HEK293 (cell line): ENCODE results near the gene RB1.

Source experiments
- CTCF ChIA-PET: fragments of 350-600 bp; formaldehyde crosslinking; extraction: SDS; loops from one replicate; lab custom pipeline; 2021; ENCODE audit warnings: antibody characterized with exemption; lab: Yijun Ruan, JAX
- POLR2A ChIA-PET: fragments of 300-600 bp; formaldehyde crosslinking; extraction: SDS; loops from one replicate; lab custom pipeline; 2020; ENCODE audit warnings: antibody characterized with exemption, inconsistent platforms; lab: Yijun Ruan, JAX
- H3K27ac ChIP-seq: fragments of 200-500 bp; sonication (Bioruptor generic); 2 replicates; pipeline ENCODE4 v1.5.1; 2014; ENCODE audit warnings: low read depth, low read length, control low read depth, inconsistent platforms; ENCODE audit errors: extremely low read depth
- H3K36me3 ChIP-seq, 2 experiments: fragments of 200-500 bp in 1 of 2; sonication (Bioruptor generic) in 1 of 2; 1 replicate in 1 of 2; 2 replicates in 1 of 2; pipeline ENCODE4 v1.5.1; 2014 to 2017; ENCODE audit warnings: inconsistent platforms in 2 of 2, low read length in 2 of 2; ENCODE audit not compliant: control insufficient read depth in 2 of 2, insufficient read depth in 1 of 2
- H3K4me1 ChIP-seq: fragments of 200-500 bp; sonication (Bioruptor generic); 2 replicates; pipeline ENCODE4 v1.5.1; 2014; ENCODE audit warnings: mild to moderate bottlenecking, low read length, inconsistent platforms; ENCODE audit not compliant: control insufficient read depth, insufficient read depth
- H3K4me3 ChIP-seq: 2 replicates; pipeline ENCODE4 v1.5.1; 2011; ENCODE audit warnings: low read depth, mild to moderate bottlenecking, control low read depth, low read length, moderate library complexity
- H3K9me3 ChIP-seq: fragments of 200-500 bp; sonication (Bioruptor generic); 2 replicates; pipeline ENCODE4 v1.5.1; 2014; ENCODE audit warnings: low read depth, low read length, inconsistent platforms; ENCODE audit not compliant: control insufficient read depth, insufficient read depth
- FEZF1 ChIP-seq: fragments of 450-650 bp; formaldehyde crosslinking; IDR thresholded peaks from 2 replicates; pipeline ENCODE4 v1.5.1; 2016; ENCODE audit warnings: missing biosample characterization, missing genetic modification characterization
- GLI4 ChIP-seq: fragments of 450-650 bp; formaldehyde crosslinking; IDR thresholded peaks from 2 replicates; pipeline ENCODE4 v1.5.1; 2016; ENCODE audit warnings: missing biosample characterization, missing genetic modification characterization
- HOXD13 ChIP-seq: sonication (generic); formaldehyde crosslinking; IDR thresholded peaks from 2 replicates; pipeline ENCODE4 v1.8.0; 2022; ENCODE audit warnings: missing genetic modification reagents, borderline replicate concordance
- IKZF3 ChIP-seq: fragments of 450-650 bp; IDR thresholded peaks from 2 replicates; pipeline ENCODE4 v1.5.0; 2018; ENCODE audit warnings: missing biosample characterization, mild to moderate bottlenecking, missing genetic modification characterization, moderate library complexity
- KLF10 ChIP-seq: fragments of 450-650 bp; IDR thresholded peaks from 2 replicates; pipeline ENCODE4 v1.5.1; 2018; ENCODE audit warnings: missing biosample characterization, mild to moderate bottlenecking, missing genetic modification characterization
- KLF8 ChIP-seq: fragments of 450-650 bp; formaldehyde crosslinking; IDR thresholded peaks from 2 replicates; pipeline ENCODE4 v1.5.1; 2016; ENCODE audit warnings: missing biosample characterization, missing genetic modification characterization
- MEIS1 ChIP-seq: sonication (generic); formaldehyde crosslinking; IDR thresholded peaks from 2 replicates; pipeline ENCODE4 v1.8.1; 2022; ENCODE audit warnings: missing genetic modification reagents, mild to moderate bottlenecking, borderline replicate concordance
- RBAK ChIP-seq: fragments of 450-650 bp; formaldehyde crosslinking; IDR thresholded peaks from 2 replicates; pipeline ENCODE4 v1.5.1; 2016; ENCODE audit warnings: missing biosample characterization, missing genetic modification characterization
- TRIM28 ChIP-seq: IDR thresholded peaks from 2 replicates; pipeline ENCODE4 v1.6.1; 2011; ENCODE audit warnings: low read length, control low read depth, borderline replicate concordance
- ZFP3 ChIP-seq: fragments of 450-650 bp; formaldehyde crosslinking; IDR thresholded peaks from 2 replicates; pipeline ENCODE4 v1.5.1; 2016; ENCODE audit warnings: low read depth, missing biosample characterization, missing genetic modification characterization
- ZFP37 ChIP-seq: fragments of 450-650 bp; formaldehyde crosslinking; IDR thresholded peaks from 2 replicates; pipeline ENCODE4 v1.5.1; 2016; ENCODE audit warnings: missing biosample characterization, missing genetic modification characterization
- ZNF121 ChIP-seq: fragments of 450-650 bp; formaldehyde crosslinking; IDR thresholded peaks from 2 replicates; pipeline ENCODE4 v1.5.1; 2016; ENCODE audit warnings: missing biosample characterization, missing genetic modification characterization
- ZNF132 ChIP-seq: fragments of 450-650 bp; formaldehyde crosslinking; IDR thresholded peaks from 2 replicates; pipeline ENCODE4 v1.5.1; 2017; ENCODE audit warnings: missing biosample characterization, missing genetic modification characterization, borderline replicate concordance
- ZNF155 ChIP-seq: fragments of 450-650 bp; formaldehyde crosslinking; IDR thresholded peaks from 2 replicates; pipeline ENCODE4 v1.5.1; 2016; ENCODE audit warnings: missing biosample characterization, missing genetic modification characterization
- ZNF18 ChIP-seq: fragments of 450-650 bp; formaldehyde crosslinking; IDR thresholded peaks from 2 replicates; pipeline ENCODE4 v1.5.1; 2016; ENCODE audit warnings: missing biosample characterization, missing genetic modification characterization
- ZNF214 ChIP-seq: fragments of 450-650 bp; formaldehyde crosslinking; IDR thresholded peaks from 2 replicates; pipeline ENCODE4 v1.5.1; 2017; ENCODE audit warnings: missing biosample characterization, mild to moderate bottlenecking, missing genetic modification characterization, borderline replicate concordance
- ZNF426 ChIP-seq: fragments of 450-650 bp; formaldehyde crosslinking; IDR thresholded peaks from 2 replicates; pipeline ENCODE4 v1.5.1; 2017; ENCODE audit warnings: missing biosample characterization, missing genetic modification characterization, mild to moderate bottlenecking, inconsistent platforms, moderate library complexity
- ZNF521 ChIP-seq: fragments of 450-650 bp; formaldehyde crosslinking; IDR thresholded peaks from 2 replicates; pipeline ENCODE4 v1.5.1; 2017; ENCODE audit warnings: missing biosample characterization, mild to moderate bottlenecking, missing genetic modification characterization
- ZNF530 ChIP-seq: fragments of 450-650 bp; formaldehyde crosslinking; IDR thresholded peaks from 2 replicates; pipeline ENCODE4 v1.5.1; 2016; ENCODE audit warnings: low read depth, missing biosample characterization, missing genetic modification characterization
- ZNF548 ChIP-seq: fragments of 450-650 bp; formaldehyde crosslinking; IDR thresholded peaks from 2 replicates; pipeline ENCODE4 v1.5.1; 2016; ENCODE audit warnings: missing biosample characterization, missing genetic modification characterization
- ZXDB ChIP-seq: fragments of 450-650 bp; formaldehyde crosslinking; IDR thresholded peaks from 2 replicates; pipeline ENCODE4 v1.5.1; 2016; ENCODE audit warnings: missing biosample characterization, missing genetic modification characterization
- TF ChIP-seq, protein P1 (sequence below): sonication (generic); formaldehyde crosslinking; IDR thresholded peaks from 2 replicates; pipeline ENCODE4 v1.8.1; 2022; ENCODE audit warnings: mild to moderate bottlenecking, moderate library complexity, missing genetic modification reagents
- TF ChIP-seq, protein P2 (sequence below): fragments of 450-650 bp; formaldehyde crosslinking; IDR thresholded peaks from 2 replicates; pipeline ENCODE4 v1.5.1; 2017; ENCODE audit warnings: missing biosample characterization, missing genetic modification characterization
- TF ChIP-seq, protein P3 (sequence below): fragments of 450-650 bp; formaldehyde crosslinking; IDR thresholded peaks from 2 replicates; pipeline ENCODE4 v1.5.1; 2016; ENCODE audit warnings: missing biosample characterization, missing genetic modification characterization

RB1 gene

DNA sequence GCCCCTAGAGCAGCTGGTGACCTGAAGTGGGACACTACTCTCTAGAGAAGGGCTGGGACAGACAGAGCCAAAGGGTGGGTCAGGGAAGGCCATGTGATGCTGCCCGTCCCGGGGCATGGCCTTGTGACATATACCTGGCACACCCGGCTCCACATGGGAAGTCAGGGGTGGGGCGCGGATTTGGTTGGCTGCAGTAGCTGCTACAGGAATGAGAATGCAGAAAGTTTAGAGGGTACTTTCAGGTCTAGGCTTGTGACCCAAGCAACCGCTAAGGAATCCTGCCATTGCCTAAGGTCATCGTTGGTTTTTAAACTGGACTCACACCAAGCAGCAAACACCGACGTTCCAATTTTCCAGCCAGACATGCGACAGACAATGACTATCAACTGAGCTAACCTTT is 203.5 kb downstream of the RB1 start (continued):
- TF ChIP-seq, protein P1, sequence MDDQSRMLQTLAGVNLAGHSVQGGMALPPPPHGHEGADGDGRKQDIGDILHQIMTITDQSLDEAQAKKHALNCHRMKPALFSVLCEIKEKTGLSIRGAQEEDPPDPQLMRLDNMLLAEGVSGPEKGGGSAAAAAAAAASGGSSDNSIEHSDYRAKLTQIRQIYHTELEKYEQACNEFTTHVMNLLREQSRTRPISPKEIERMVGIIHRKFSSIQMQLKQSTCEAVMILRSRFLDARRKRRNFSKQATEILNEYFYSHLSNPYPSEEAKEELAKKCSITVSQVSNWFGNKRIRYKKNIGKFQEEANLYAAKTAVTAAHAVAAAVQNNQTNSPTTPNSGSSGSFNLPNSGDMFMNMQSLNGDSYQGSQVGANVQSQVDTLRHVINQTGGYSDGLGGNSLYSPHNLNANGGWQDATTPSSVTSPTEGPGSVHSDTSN = no peak
- TF ChIP-seq GLI4 (tag by site-specific recombination) (no peak), ZNF530 (tag by site-specific recombination) (no peak)

DNA sequence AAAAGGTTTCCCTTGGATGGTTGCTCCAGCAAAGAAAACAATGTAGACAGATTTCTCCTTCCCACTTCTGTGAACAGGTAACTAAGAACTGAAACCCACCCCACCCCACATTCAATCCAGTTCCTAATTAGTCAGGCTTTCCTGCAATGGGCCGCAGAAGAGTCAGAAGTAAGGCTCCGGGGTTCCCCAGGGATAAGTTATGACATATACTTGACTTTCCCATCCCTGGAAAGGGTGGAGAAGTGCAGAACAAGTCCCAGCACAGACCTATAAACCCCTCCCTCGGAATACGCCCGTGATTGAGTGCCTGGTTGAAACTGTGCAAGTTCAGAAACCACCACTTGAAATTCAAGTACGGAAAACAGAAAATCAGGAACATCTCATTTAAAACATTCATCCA is 204.5 kb downstream of the RB1 start:
- Histone ChIP-seq H3K9me3 (no peaks in the 10 kb centered on the region), H3K36me3 (no peaks in the 10 kb centered on the region), H3K4me3 (no peak overlapping the region), H3K27ac (no peak overlapping the region), H3K4me1 (no peaks in the 10 kb centered on the region)
- ChIA-PET CTCF (no interaction called here), POLR2A (no interaction called here)
- TF ChIP-seq MEIS1 = no peak

DNA sequence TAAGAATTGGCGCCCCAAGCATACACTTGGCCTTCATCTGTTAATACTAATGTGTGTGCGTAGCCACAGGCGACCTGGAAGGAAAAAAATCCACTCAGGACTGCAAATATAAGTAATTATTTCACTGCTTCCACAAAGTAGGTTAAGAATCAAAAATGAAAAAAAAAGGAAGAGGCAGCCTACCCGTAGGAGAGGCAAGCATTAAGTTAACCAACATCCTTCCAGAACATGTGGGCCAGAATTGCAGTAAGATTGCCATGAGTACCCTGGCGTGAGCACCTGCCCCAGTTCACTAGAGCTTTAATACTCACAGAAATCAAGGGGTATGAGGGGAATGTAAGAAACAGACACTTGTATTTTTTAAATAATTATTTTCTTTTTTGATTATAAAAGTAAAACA is 207.1 kb downstream of the RB1 start:
- ChIA-PET CTCF (interaction anchor here (0.7 to 0.9 kb wide), 2 partner anchors 15 to 360 kb away, joined by 3 read pairs; no protein-coding TSS in a partner anchor), POLR2A (no interaction called here)
- no peak overlapping the region for H3K27ac ChIP-seq
- no peak overlapping the region for H3K4me3 ChIP-seq
- H3K9me3 ChIP-seq = no peaks in the 10 kb centered on the region
- no peak for TF ChIP-seq ZFP3
- no peak for TF ChIP-seq RBAK (tag by site-specific recombination)
- TF ChIP-seq ZNF426 (tag by site-specific recombination) = no peak
- no peak for TF ChIP-seq IKZF3 (tag by site-specific recombination)
- no peak for TF ChIP-seq ZNF521 (tag by site-specific recombination)
- no peak for TF ChIP-seq GLI4 (tag by site-specific recombination)
- TF ChIP-seq, protein P2, sequence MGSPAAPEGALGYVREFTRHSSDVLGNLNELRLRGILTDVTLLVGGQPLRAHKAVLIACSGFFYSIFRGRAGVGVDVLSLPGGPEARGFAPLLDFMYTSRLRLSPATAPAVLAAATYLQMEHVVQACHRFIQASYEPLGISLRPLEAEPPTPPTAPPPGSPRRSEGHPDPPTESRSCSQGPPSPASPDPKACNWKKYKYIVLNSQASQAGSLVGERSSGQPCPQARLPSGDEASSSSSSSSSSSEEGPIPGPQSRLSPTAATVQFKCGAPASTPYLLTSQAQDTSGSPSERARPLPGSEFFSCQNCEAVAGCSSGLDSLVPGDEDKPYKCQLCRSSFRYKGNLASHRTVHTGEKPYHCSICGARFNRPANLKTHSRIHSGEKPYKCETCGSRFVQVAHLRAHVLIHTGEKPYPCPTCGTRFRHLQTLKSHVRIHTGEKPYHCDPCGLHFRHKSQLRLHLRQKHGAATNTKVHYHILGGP = no peak
- no peak for TF ChIP-seq ZNF548
- no peak for TF ChIP-seq HOXD13 (CRISPR knock-in tag)
- no peak for TF ChIP-seq KLF8
- no peak for TF ChIP-seq TRIM28
- TF ChIP-seq, protein P3, sequence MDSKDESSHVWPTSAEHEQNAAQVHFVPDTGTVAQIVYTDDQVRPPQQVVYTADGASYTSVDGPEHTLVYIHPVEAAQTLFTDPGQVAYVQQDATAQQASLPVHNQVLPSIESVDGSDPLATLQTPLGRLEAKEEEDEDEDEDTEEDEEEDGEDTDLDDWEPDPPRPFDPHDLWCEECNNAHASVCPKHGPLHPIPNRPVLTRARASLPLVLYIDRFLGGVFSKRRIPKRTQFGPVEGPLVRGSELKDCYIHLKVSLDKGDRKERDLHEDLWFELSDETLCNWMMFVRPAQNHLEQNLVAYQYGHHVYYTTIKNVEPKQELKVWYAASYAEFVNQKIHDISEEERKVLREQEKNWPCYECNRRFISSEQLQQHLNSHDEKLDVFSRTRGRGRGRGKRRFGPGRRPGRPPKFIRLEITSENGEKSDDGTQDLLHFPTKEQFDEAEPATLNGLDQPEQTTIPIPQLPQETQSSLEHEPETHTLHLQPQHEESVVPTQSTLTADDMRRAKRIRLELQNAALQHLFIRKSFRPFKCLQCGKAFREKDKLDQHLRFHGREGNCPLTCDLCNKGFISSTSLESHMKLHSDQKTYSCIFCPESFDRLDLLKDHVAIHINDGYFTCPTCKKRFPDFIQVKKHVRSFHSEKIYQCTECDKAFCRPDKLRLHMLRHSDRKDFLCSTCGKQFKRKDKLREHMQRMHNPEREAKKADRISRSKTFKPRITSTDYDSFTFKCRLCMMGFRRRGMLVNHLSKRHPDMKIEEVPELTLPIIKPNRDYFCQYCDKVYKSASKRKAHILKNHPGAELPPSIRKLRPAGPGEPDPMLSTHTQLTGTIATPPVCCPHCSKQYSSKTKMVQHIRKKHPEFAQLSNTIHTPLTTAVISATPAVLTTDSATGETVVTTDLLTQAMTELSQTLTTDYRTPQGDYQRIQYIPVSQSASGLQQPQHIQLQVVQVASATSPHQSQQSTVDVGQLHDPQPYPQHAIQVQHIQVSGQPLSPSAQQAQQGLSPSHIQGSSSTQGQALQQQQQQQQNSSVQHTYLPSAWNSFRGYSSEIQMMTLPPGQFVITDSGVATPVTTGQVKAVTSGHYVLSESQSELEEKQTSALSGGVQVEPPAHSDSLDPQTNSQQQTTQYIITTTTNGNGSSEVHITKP (tag by site-specific recombination) = no peak
- no peaks in the 10 kb centered on the region for H3K36me3 ChIP-seq
- H3K4me1 ChIP-seq = no peaks in the 10 kb centered on the region

DNA sequence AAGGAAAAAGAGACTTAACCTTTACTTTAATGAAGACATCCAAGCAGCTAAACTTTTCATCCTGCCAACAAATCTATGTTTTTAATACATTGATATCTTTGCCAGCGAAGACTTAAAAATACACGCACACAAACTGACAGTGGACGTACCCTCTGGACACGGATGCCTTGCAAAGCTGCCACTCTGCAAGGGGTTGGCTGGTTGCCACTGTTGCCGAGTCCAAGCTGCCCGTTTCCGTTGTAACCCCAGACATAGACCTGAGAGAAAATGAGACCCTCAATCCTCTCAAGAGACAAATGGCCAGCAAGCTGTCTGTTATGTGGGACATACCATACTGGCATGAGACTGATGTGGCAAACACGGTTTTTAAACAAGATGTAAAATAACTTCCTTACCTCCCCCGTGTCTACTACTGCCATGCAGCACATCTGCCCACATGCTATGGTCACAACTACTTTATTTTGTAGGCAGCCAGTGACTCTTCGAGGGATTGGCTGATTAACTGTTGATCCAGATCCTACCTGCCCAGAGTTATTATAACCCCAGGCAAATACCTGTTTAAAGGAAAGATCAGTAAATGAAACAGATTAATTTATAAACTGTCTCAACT is 208.2 kb downstream of the RB1 start:
- no peaks in the 10 kb centered on the region for H3K36me3 ChIP-seq
- CTCF ChIA-PET = no interaction called here
- no peaks in the 10 kb centered on the region for H3K4me1 ChIP-seq
- no peaks in the 10 kb centered on the region for H3K9me3 ChIP-seq
- POLR2A ChIA-PET = no interaction called here
- no peak overlapping the region for H3K4me3 ChIP-seq
- no peak overlapping the region for H3K27ac ChIP-seq
- TF ChIP-seq KLF10 (tag by site-specific recombination) (no peak), ZNF18 (no peak), ZFP37 (tag by site-specific recombination) (no peak), ZNF132 (no peak), FEZF1 (tag by site-specific recombination) (no peak), ZNF121 (tag by site-specific recombination) (no peak), ZNF155 (tag by site-specific recombination) (no peak), ZXDB (tag by site-specific recombination) (no peak), ZNF214 (tag by site-specific recombination) (no peak)
